OCI-LY3 (cell line): ENCODE results near the gene TACR1.

Experiments
- CTCF ChIP-seq: fragments of 200-600, 300-600 bp; sonication (generic); IDR thresholded peaks from 2 replicates; pipeline ENCODE4 v1.5.1; 2014; ENCODE audit warnings: antibody characterized with exemption, low read length, low read depth
- EZH2phosphoT487 ChIP-seq: fragments of 200-600 bp; shearing (Covaris generic); IDR thresholded peaks from 2 replicates; pipeline ENCODE4 v1.6.1; 2018; ENCODE audit warnings: antibody characterized with exemption, mixed run types, low read depth

- no peak for TF ChIP-seq CTCF
- no peak for TF ChIP-seq EZH2phosphoT487
These were observed 135.4 kb downstream of the TACR1 start for GRCh38 chr2:75063906-75064305.
